Cardiac muscle cell (in vitro differentiated cells and primary cell): ENCODE results near the gene DCLK1. TPM values are rescaled to one million over a fixed set of nuclear protein-coding genes. Genes with fewer than 3 reads are reported as not detected.
A peak's percentile ranks its signal among the peaks of the same experiment; 100 is the strongest.

Experiments used
- DNase-seq, 2 donors: peaks; one replicate each; pipeline versions ENCODE4 v3.0.0 to v3.0.0-alpha.2; 2010 to 2017; ENCODE audit warnings: low read depth in 1 of 2, low spot score in 1 of 2
- H3K27ac ChIP-seq: fragments of 200-600 bp; sonication (generic); 2 replicates; pipeline ENCODE4 v1.5.1; 2016
- H3K27me3 ChIP-seq: fragments of 200-600 bp; sonication (generic); 2 replicates; pipeline ENCODE4 v1.6.0; 2016; ENCODE audit warnings: control low read depth
- H3K36me3 ChIP-seq: fragments of 200-600 bp; sonication (generic); 2 replicates; pipeline ENCODE4 v1.5.1; 2016; ENCODE audit warnings: control low read depth
- H3K4me1 ChIP-seq: fragments of 200-600 bp; sonication (generic); 2 replicates; pipeline ENCODE4 v1.8.1; 2017; ENCODE audit warnings: low read depth, mild to moderate bottlenecking, mixed run types
- H3K4me3 ChIP-seq: fragments of 200-600 bp; sonication (generic); 2 replicates; pipeline ENCODE4 v1.5.1; 2016; ENCODE audit warnings: mild to moderate bottlenecking
- H3K9me3 ChIP-seq: fragments of 200-600 bp; sonication (generic); 2 replicates; pipeline ENCODE4 v1.5.1; 2017; ENCODE audit warnings: low read depth, mild to moderate bottlenecking, control low read depth
- CTCF ChIP-seq: IDR thresholded peaks from 2 replicates; pipeline ENCODE4 v1.5.1; 2012; ENCODE audit warnings: low read depth, mild to moderate bottlenecking, low read length
- polyA plus RNA-seq: library from polyadenylated mRNA; unstranded; fragments of >200 nt; fragmentation: Nextera tagmentation; extraction: Ambion mirVana; gene quantifications from 2 replicates; pipeline ENCODE4 v1.2.1, GENCODE V29; 2016
- total RNA-seq: library from RNA; depleted of rRNA; stranded (reverse); fragments of >200 nt; gene quantifications from 2 replicates; pipeline ENCODE4 v1.2.3, GENCODE V29; 2016

DCLK1 gene
- total and polyA plus RNA-seq, 2 experiments from 2014 or later, result 0.09 TPM; not detected in 1

- Histone ChIP-seq H3K4me1 (no peaks in the 10 kb centered on the region), H3K27me3 (no peaks in the 10 kb centered on the region), H3K4me3 (no peak overlapping the region), H3K36me3 (no peaks in the 10 kb centered on the region), H3K9me3 (no peaks in the 10 kb centered on the region), H3K27ac (no peak overlapping the region)
- TF ChIP-seq CTCF, result no peak
- DNase-seq, result no peak
Observed at GRCh38 chr13:35848336-35849255, 282.6 kb downstream of the DCLK1 start.

GRCh38 chr13:35843272-35843671, 287.9 kb downstream of the DCLK1 start:
- TF ChIP-seq CTCF, result no peak
- Histone ChIP-seq H3K4me1 (no peaks in the 10 kb centered on the region), H3K9me3 (no peaks in the 10 kb centered on the region), H3K27ac (no peak overlapping the region), H3K4me3 (no peak overlapping the region), H3K36me3 (no peaks in the 10 kb centered on the region), H3K27me3 (no peaks in the 10 kb centered on the region)
- DNase-seq, result no peak

- TF ChIP-seq CTCF, result no peak
- H3K36me3 ChIP-seq, result no peaks in the 10 kb centered on the region
- no peaks in the 10 kb centered on the region for H3K27me3 ChIP-seq
- no peaks in the 10 kb centered on the region for H3K4me1 ChIP-seq
- no peak for DNase-seq
- H3K9me3 ChIP-seq, result no peaks in the 10 kb centered on the region
- H3K4me3 ChIP-seq, result no peak overlapping the region
- no peak overlapping the region for H3K27ac ChIP-seq
Observed at GRCh38 chr13:35841060-35841521, 290.1 kb downstream of the DCLK1 start.

- no peaks in the 10 kb centered on the region for H3K4me1 ChIP-seq
- no peaks in the 10 kb centered on the region for H3K27me3 ChIP-seq
- no peaks in the 10 kb centered on the region for H3K9me3 ChIP-seq
- TF ChIP-seq CTCF, result no peak
- no peak for DNase-seq
- H3K36me3 ChIP-seq, result no peaks in the 10 kb centered on the region
- H3K27ac ChIP-seq, result no peak overlapping the region
- no peak overlapping the region for H3K4me3 ChIP-seq
Observed at GRCh38 chr13:35839806-35840205, 291.4 kb downstream of the DCLK1 start.

- Histone ChIP-seq H3K27ac (no peak overlapping the region), H3K9me3 (no peaks in the 10 kb centered on the region), H3K36me3 (no peaks in the 10 kb centered on the region), H3K4me3 (no peak overlapping the region), H3K27me3 (no peaks in the 10 kb centered on the region), H3K4me1 (no peaks in the 10 kb centered on the region)
- peak in 1 of 2 donors; percentile 78 for DNase-seq
- TF ChIP-seq CTCF, result no peak
Observed at GRCh38 chr13:35838356-35838755, 292.8 kb downstream of the DCLK1 start.
